ENCODE results near the gene MORN5. TPM values are rescaled to one million over a fixed set of nuclear protein-coding genes. Genes with fewer than 3 reads are reported as not detected.
"Not testable (repeated sequence)": the region's sequence is repeated elsewhere in the genome, so short reads cannot be mapped to it uniquely, and the experiment has no call there.

The MORN5 gene
- total RNA-seq, 1 donor, result not detected

DNA sequence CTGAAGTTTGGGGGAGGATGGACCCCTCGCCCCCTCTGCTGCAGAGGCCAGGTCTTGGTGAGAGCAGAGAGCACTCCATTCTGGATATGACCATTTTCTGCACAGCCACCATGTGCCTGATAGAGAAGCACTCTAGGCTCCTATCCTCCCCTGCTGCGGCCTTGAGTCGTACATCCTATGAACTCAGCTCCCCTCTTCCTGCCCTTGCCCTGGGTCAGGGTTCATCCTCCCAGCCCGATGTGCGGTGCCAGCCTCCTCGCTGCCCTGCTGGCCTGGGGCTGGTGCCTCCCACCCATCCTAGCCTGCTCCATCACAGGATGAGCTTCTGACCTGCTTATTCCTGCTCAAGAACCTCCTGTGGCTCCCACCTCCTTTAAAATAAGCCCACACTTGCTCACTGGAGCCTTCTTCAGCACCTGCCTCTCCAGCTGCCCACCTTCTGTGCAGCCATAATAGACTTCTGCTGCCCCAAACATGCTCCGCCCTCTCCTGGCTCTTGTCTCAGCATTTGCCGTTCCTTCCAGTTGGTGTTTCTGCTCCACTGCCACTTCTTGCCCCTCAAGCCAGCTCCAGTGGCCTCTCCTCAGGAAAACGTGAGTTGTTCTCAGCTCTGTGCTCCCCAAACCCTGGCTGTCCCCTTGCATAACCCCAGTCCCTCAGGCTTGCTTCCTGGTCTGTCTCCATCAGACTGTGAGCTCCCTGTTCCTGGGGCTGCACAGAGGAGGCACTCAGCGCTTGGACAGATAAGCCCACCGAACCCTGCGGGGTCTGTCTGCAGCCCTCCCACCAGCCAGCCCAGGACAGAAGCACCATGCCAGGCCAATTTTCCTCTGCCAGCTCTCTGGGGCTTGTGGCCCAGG, 44.3 kb upstream of the MORN5 start:
- DNase-seq (ENCODE audit: low read depth), result no peak

DNA sequence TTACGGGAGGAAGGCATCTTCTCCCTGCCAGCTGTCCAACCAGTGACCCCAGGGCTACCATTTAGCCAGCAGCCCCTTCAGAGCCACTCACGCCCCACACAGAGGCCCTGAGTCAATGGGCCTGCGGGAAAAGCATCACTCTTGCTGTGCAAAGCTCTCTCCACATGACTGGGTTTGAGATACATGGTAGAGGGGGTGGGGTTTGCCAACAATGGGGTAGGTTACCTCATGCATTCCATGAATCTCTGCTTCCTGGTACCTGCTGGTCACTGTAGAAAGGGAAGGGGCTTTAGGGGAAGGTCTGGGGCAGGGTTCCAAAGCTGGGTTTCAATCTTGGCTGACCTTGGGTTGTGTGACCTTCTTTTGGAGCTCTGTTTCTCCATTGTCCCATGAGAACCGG, 43.7 kb upstream of the MORN5 start:
- TF ChIP-seq, protein P1, sequence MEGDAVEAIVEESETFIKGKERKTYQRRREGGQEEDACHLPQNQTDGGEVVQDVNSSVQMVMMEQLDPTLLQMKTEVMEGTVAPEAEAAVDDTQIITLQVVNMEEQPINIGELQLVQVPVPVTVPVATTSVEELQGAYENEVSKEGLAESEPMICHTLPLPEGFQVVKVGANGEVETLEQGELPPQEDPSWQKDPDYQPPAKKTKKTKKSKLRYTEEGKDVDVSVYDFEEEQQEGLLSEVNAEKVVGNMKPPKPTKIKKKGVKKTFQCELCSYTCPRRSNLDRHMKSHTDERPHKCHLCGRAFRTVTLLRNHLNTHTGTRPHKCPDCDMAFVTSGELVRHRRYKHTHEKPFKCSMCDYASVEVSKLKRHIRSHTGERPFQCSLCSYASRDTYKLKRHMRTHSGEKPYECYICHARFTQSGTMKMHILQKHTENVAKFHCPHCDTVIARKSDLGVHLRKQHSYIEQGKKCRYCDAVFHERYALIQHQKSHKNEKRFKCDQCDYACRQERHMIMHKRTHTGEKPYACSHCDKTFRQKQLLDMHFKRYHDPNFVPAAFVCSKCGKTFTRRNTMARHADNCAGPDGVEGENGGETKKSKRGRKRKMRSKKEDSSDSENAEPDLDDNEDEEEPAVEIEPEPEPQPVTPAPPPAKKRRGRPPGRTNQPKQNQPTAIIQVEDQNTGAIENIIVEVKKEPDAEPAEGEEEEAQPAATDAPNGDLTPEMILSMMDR (IDR thresholded peaks at IDR 0.05; ENCODE audit: insufficient read depth, low read length), result no peak
- no peak overlapping the region for H3K4me3 ChIP-seq (ENCODE audit: low read depth, low read length)
- DNase-seq (ENCODE audit: low read depth), result no peak

More for the DNA sequence above, 44.3 kb upstream of the MORN5 start:
- TF ChIP-seq, protein P1 (IDR thresholded peaks at IDR 0.05; ENCODE audit: insufficient read depth, low read length), result no peak
- H3K4me3 ChIP-seq (ENCODE audit: low read depth, low read length), result no peak overlapping the region

DNA sequence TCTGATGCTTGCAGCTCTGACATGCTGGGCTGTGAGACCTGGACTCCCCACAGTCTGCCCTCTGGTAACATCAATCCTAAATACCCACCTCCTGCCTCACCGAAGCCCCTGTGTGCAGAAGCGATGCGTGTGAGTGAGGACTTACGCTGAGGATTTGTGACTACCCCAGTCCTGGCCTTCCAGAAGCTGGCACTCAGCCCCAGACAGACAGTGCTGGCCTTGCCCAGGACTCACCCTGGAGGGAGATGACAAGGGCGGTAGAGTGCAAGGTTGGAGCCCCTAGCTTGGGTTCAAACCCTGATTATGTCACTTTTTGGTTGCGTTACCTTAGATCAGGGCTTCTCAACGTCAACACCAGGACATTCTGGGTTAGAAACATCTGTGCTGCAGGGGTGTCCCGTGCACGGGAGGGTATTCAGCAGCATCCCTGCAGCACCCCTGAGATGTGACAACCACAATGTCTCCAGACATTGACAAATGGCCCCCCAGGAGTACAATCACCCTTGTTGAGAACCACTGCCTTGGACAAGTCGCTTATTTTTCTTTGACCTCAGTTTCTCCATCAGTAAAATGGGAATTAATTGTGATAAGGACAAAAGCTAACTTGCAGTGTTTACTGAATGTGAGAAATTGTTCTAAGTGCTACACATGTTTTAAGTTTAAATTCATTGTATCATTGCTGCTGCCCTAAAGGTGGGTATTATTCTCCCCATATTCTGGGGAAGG, 43.1 kb upstream of the MORN5 start:
- TF ChIP-seq, protein P1 (IDR thresholded peaks at IDR 0.05; ENCODE audit: insufficient read depth, low read length), result no peak
- DNase-seq (ENCODE audit: low read depth), result no peak
- H3K4me3 ChIP-seq (ENCODE audit: low read depth, low read length), result no peak overlapping the region

DNA sequence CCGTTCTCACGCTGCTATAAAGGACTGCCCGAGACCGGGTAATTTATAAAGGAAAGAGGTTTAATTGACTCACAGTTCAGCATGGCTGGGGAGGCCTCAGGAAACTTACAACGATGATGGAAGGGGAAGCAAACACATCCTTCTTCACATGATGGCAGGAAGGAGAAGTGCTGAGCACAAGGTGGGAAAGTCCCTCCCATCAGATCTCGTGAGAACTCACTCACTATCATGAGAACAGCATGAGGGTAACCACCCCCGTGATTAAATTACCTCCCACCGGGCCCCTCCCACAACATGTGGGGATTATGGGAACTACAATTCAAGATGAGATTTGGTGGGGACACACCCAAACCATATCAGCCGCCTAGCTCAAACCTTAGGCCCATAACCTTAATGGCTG, 42.5 kb upstream of the MORN5 start:
- H3K4me3 ChIP-seq (ENCODE audit: low read depth, low read length); DNase-seq (ENCODE audit: low read depth): not testable (repeated sequence)

DNA sequence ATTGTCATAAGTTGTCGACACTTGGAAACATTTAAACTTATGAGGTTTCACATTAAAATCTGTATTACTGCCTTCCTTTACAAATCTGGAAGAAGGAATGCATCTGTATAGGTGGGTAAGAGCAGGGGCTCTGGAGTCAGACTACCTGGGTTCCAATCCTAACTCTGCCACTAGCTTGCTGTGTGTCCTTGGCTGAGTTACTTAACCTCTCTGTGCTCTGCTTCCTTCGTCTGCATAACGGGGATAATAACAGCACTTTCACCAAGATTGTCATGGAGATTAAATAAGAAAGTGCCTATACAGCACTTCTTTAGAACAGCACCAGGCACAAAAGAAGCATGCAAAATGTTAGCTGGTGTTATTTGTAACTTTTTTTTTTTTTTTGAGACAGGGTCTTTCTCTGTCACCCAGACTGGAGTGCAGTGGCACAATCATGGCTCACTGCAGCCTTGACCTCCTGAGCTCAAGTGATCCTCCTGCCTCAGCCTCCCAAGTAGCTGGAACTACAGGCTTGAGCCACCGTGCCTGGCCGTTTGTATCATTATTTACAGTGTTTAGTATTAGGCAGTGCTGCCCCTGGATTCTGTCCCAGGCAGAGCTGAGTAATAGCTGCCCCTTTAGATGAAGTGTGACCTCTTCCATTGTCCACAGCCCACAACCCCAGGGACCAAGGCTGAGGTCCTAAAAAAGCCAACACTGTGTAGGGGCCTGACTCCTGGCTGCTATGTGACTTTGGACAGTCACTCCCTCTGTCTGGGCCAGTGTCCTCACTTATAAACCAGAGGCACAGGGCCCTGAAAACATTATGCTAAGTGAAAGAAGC, 41.2 kb upstream of the MORN5 start:
- H3K4me3 ChIP-seq (ENCODE audit: low read depth, low read length), result no peak overlapping the region
- TF ChIP-seq, protein P1 (IDR thresholded peaks at IDR 0.05; ENCODE audit: insufficient read depth, low read length), result no peak
- DNase-seq (ENCODE audit: low read depth), result peak; percentile 52

DNA sequence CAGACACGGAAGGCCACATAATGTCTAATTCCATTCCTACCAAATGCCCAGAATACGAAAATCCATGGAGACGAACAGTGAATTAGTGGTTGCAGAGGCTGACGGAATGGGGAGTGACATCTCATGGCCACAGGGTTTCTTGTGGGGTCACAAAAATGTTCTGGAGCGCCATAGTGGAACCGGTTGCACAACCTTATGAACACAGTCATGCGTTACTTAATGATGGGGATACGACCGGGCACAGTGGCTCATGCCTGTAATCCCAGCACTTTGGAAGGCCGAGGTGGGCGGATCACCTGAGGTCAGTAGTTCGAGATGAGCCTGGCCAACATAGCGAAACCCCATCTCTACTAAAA, 40.6 kb upstream of the MORN5 start:
- TF ChIP-seq, protein P1 (IDR thresholded peaks at IDR 0.05; ENCODE audit: insufficient read depth, low read length), result no peak
- DNase-seq (ENCODE audit: low read depth), result no peak
- no peak overlapping the region for H3K4me3 ChIP-seq (ENCODE audit: low read depth, low read length)

DNA sequence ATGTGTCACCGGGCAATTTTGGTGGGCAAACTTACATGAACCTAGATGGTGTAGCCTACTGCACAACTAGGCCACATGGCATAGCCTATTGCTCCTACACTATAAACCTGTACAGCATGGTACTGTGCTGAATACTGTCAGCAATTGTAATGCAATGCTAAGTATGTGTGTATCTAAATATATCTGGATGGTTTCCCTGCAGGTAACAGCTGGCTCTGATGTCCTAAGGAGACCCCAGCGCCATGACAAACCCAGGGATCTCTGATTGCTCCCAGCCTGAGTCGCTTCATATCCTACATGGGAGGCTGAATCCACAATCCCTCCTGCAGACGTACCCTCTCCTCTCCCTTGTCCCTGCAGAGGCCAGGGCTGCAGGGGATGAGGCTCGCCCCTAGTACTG, 40.0 kb upstream of the MORN5 start:
- DNase-seq (ENCODE audit: low read depth), result no peak
- TF ChIP-seq, protein P1 (IDR thresholded peaks at IDR 0.05; ENCODE audit: insufficient read depth, low read length), result no peak
- no peak overlapping the region for H3K4me3 ChIP-seq (ENCODE audit: low read depth, low read length)

Measured in fibroblast of the aortic adventitia (primary cell).